Right kidney (tissue), 1 donor: ENCODE results near the gene RAD17.

Source experiments
- DNase-seq: peaks from one replicate; pipeline ENCODE4 v3.0.0-alpha.2; 2016

RAD17 gene

GRCh38 chr5:69462170-69462569 lies 92.6 kb downstream of the RAD17 start:
- DNase-seq = no peak
